ENCODE data around the gene KCTD8. TPM values are rescaled to one million over a fixed set of nuclear protein-coding genes. Genes with fewer than 3 reads are reported as not detected.

The KCTD8 gene
- total RNA-seq, 1 experiment from 2014 or later: not detected

GRCh38 chr4:44149282-44149681, 299.3 kb downstream of the KCTD8 start:
- Histone ChIP-seq H3K9me3 (ENCODE audit: low read length) (peaks cover 13% of the 10 kb centered on the region), H4K20me1 (ENCODE audit: insufficient read depth, low read depth, low read length) (no peaks in the 10 kb centered on the region), H3K79me2 (ENCODE audit: low read length) (no peaks in the 10 kb centered on the region), H3K27me3 (ENCODE audit: low read length) (no peaks in the 10 kb centered on the region), H3K36me3 (ENCODE audit: insufficient read depth, low read length) (no peaks in the 10 kb centered on the region), H2AFZ (ENCODE audit: low read length) (no peak overlapping the region), H3K9ac (ENCODE audit: low read length) (no peak overlapping the region), H3K4me3 (ENCODE audit: low read length) (no peak overlapping the region), H3K9me2 (replicated peaks; ENCODE audit: insufficient read depth, low read length) (no peaks in the 10 kb centered on the region), H3K4me1 (ENCODE audit: low read length) (no peaks in the 10 kb centered on the region), H3K4me2 (ENCODE audit: low read depth, low read length, poor library complexity, severe bottlenecking) (no peak overlapping the region), H3K27ac (ENCODE audit: low read length) (no peak overlapping the region)
- no peak for DNase-seq

- Histone ChIP-seq H3K9ac (ENCODE audit: low read length) (no peak overlapping the region), H2AFZ (ENCODE audit: low read length) (no peak overlapping the region), H3K4me3 (ENCODE audit: low read length) (no peak overlapping the region), H3K4me2 (ENCODE audit: low read depth, low read length, poor library complexity, severe bottlenecking) (no peak overlapping the region), H3K9me3 (ENCODE audit: low read length) (peaks cover 16% of the 10 kb centered on the region), H3K9me2 (replicated peaks; ENCODE audit: insufficient read depth, low read length) (no peaks in the 10 kb centered on the region), H3K27ac (ENCODE audit: low read length) (no peak overlapping the region), H4K20me1 (ENCODE audit: insufficient read depth, low read depth, low read length) (no peaks in the 10 kb centered on the region), H3K79me2 (ENCODE audit: low read length) (no peaks in the 10 kb centered on the region), H3K36me3 (ENCODE audit: insufficient read depth, low read length) (no peaks in the 10 kb centered on the region), H3K4me1 (ENCODE audit: low read length) (no peaks in the 10 kb centered on the region), H3K27me3 (ENCODE audit: low read length) (no peaks in the 10 kb centered on the region)
- no peak for DNase-seq
Observed at GRCh38 chr4:44147571-44148075, 301.0 kb downstream of the KCTD8 start.

- no peak overlapping the region for H3K27ac ChIP-seq (ENCODE audit: low read length)
- no peak overlapping the region for H3K4me2 ChIP-seq (ENCODE audit: low read depth, low read length, poor library complexity, severe bottlenecking)
- no peak overlapping the region for H3K4me3 ChIP-seq (ENCODE audit: low read length)
- no peaks in the 10 kb centered on the region for H3K9me2 ChIP-seq (replicated peaks; ENCODE audit: insufficient read depth, low read length)
- H3K36me3 ChIP-seq (ENCODE audit: insufficient read depth, low read length): no peaks in the 10 kb centered on the region
- H4K20me1 ChIP-seq (ENCODE audit: insufficient read depth, low read depth, low read length): no peaks in the 10 kb centered on the region
- H3K9ac ChIP-seq (ENCODE audit: low read length): no peak overlapping the region
- no peak overlapping the region for H2AFZ ChIP-seq (ENCODE audit: low read length)
- no peaks in the 10 kb centered on the region for H3K27me3 ChIP-seq (ENCODE audit: low read length)
- no peaks in the 10 kb centered on the region for H3K79me2 ChIP-seq (ENCODE audit: low read length)
- DNase-seq: no peak
- peaks cover 16% of the 10 kb centered on the region for H3K9me3 ChIP-seq (ENCODE audit: low read length)
- H3K4me1 ChIP-seq (ENCODE audit: low read length): no peaks in the 10 kb centered on the region
Observed at GRCh38 chr4:44146516-44146915, 302.1 kb downstream of the KCTD8 start.

GRCh38 chr4:44145868-44146267, 302.7 kb downstream of the KCTD8 start:
- DNase-seq: no peak
- peaks cover 16% of the 10 kb centered on the region for H3K9me3 ChIP-seq (ENCODE audit: low read length)
- H3K4me1 ChIP-seq (ENCODE audit: low read length): no peaks in the 10 kb centered on the region
- no peaks in the 10 kb centered on the region for H3K9me2 ChIP-seq (replicated peaks; ENCODE audit: insufficient read depth, low read length)
- no peak overlapping the region for H3K9ac ChIP-seq (ENCODE audit: low read length)
- H3K36me3 ChIP-seq (ENCODE audit: insufficient read depth, low read length): no peaks in the 10 kb centered on the region
- no peaks in the 10 kb centered on the region for H3K27me3 ChIP-seq (ENCODE audit: low read length)
- no peak overlapping the region for H3K27ac ChIP-seq (ENCODE audit: low read length)
- H4K20me1 ChIP-seq (ENCODE audit: insufficient read depth, low read depth, low read length): no peaks in the 10 kb centered on the region
- no peak overlapping the region for H2AFZ ChIP-seq (ENCODE audit: low read length)
- H3K79me2 ChIP-seq (ENCODE audit: low read length): no peaks in the 10 kb centered on the region
- no peak overlapping the region for H3K4me3 ChIP-seq (ENCODE audit: low read length)
- no peak overlapping the region for H3K4me2 ChIP-seq (ENCODE audit: low read depth, low read length, poor library complexity, severe bottlenecking)

GRCh38 chr4:44132526-44132925, 316.1 kb downstream of the KCTD8 start:
- no peaks in the 10 kb centered on the region for H3K9me2 ChIP-seq (replicated peaks; ENCODE audit: insufficient read depth, low read length)

More at GRCh38 chr4:44132526-44132925, 316.1 kb downstream of the KCTD8 start:
- no peak overlapping the region for H3K27ac ChIP-seq (ENCODE audit: low read length)
- H3K4me1 ChIP-seq (ENCODE audit: low read length): no peaks in the 10 kb centered on the region
- no peaks in the 10 kb centered on the region for H3K36me3 ChIP-seq (ENCODE audit: insufficient read depth, low read length)
- DNase-seq: no peak
- no peak overlapping the region for H3K9ac ChIP-seq (ENCODE audit: low read length)
- no peak overlapping the region for H2AFZ ChIP-seq (ENCODE audit: low read length)
- peaks cover 10% of the 10 kb centered on the region; the same call in 1 of the 2 replicates for H3K9me3 ChIP-seq (ENCODE audit: low read length)
- H3K4me2 ChIP-seq (ENCODE audit: low read depth, low read length, poor library complexity, severe bottlenecking): no peak overlapping the region
- H3K27me3 ChIP-seq (ENCODE audit: low read length): no peaks in the 10 kb centered on the region
- no peaks in the 10 kb centered on the region for H4K20me1 ChIP-seq (ENCODE audit: insufficient read depth, low read depth, low read length)
- no peak overlapping the region for H3K4me3 ChIP-seq (ENCODE audit: low read length)
- H3K79me2 ChIP-seq (ENCODE audit: low read length): no peaks in the 10 kb centered on the region

Other genes starting within 250 kb of the KCTD8 start
- gene YIPF7, start 202.8 kb upstream of the KCTD8 start, total RNA-seq (2014; rRNA removed; shearing (Covaris generic); ENCODE audit: low replicate concordance): not detected in 2 replicates
- 13.5 and 20.5 TPM in 2 replicates for gene GUF1, start 229.6 kb upstream of the KCTD8 start, total RNA-seq (2014; rRNA removed; shearing (Covaris generic); ENCODE audit: low replicate concordance)

All from Karpas-422 (cell line).